ENCODE data around the gene DSN1.

The DSN1 gene

GRCh38 chr20:36773597-36774390, at the start of gene DSN1:
DSN1 (minus strand) TSS chr20:36773763; CDS start chr20:36771458, 2,305 bp downstream.
- FAIRE-seq (no peak), DNase-seq (ENCODE audit: insufficient read length, low spot score) (peak; percentile 88)
- TF ChIP-seq CTCF (IDR thresholded peaks at IDR 0.05; ENCODE audit: insufficient read depth, missing control alignments) = no peak

- no peak for DNase-seq (ENCODE audit: insufficient read length, low spot score)
- no peak for TF ChIP-seq CTCF (IDR thresholded peaks at IDR 0.05; ENCODE audit: insufficient read depth, missing control alignments)
- no peak for FAIRE-seq
Measured at GRCh38 chr20:36823121-36823520, 49.6 kb upstream of the DSN1 start.

GRCh38 chr20:36821964-36822437, 48.4 kb upstream of the DSN1 start:
- FAIRE-seq = no peak
- no peak for DNase-seq (ENCODE audit: insufficient read length, low spot score)
- no peak for TF ChIP-seq CTCF (IDR thresholded peaks at IDR 0.05; ENCODE audit: insufficient read depth, missing control alignments)

GRCh38 chr20:36820928-36821327, 47.4 kb upstream of the DSN1 start:
- TF ChIP-seq CTCF (IDR thresholded peaks at IDR 0.05; ENCODE audit: insufficient read depth, missing control alignments) = no peak
- FAIRE-seq (no peak), DNase-seq (ENCODE audit: insufficient read length, low spot score) (no peak)

GRCh38 chr20:36820073-36820472, 46.5 kb upstream of the DSN1 start:
- TF ChIP-seq CTCF (IDR thresholded peaks at IDR 0.05; ENCODE audit: insufficient read depth, missing control alignments) = no peak
- FAIRE-seq (no peak), DNase-seq (ENCODE audit: insufficient read length, low spot score) (no peak)

- no peak for TF ChIP-seq CTCF (IDR thresholded peaks at IDR 0.05; ENCODE audit: insufficient read depth, missing control alignments)
- DNase-seq (ENCODE audit: insufficient read length, low spot score) (no peak), FAIRE-seq (no peak)
Measured at GRCh38 chr20:36819659-36820058, 46.1 kb upstream of the DSN1 start.

- FAIRE-seq (no peak), DNase-seq (ENCODE audit: insufficient read length, low spot score) (no peak)
- no peak for TF ChIP-seq CTCF (IDR thresholded peaks at IDR 0.05; ENCODE audit: insufficient read depth, missing control alignments)
Measured at GRCh38 chr20:36818861-36819260, 45.3 kb upstream of the DSN1 start.
